ENCODE results near the gene TARS2. TPM values are rescaled to one million over a fixed set of nuclear protein-coding genes. Genes with fewer than 3 reads are reported as not detected.

Gene TARS2
- total RNA-seq, 4 donors from 2014 or later, result 15.0 to 26.7 (median 18.4) TPM

DNA sequence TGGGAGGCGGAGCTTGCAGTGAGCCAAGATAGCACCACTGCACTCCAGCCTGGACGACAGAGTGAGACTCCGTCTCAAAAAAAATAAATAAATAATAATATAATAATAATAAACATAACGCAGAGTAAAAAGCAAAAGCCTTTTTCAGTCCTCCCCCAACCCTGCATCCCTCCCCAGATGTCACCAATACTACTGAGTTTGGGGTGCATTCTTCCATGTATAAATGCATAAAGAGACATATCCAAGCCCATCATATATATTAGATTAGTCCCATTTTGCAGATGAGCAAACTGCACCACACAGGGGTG is 61.1 kb downstream of the TARS2 start:
- ATAC-seq, result no peak
- Histone ChIP-seq H3K27me3 (no peaks in the 10 kb centered on the region), H3K4me1 (peaks cover 24 to 29% of the 10 kb centered on the region in 2 donors)

DNA sequence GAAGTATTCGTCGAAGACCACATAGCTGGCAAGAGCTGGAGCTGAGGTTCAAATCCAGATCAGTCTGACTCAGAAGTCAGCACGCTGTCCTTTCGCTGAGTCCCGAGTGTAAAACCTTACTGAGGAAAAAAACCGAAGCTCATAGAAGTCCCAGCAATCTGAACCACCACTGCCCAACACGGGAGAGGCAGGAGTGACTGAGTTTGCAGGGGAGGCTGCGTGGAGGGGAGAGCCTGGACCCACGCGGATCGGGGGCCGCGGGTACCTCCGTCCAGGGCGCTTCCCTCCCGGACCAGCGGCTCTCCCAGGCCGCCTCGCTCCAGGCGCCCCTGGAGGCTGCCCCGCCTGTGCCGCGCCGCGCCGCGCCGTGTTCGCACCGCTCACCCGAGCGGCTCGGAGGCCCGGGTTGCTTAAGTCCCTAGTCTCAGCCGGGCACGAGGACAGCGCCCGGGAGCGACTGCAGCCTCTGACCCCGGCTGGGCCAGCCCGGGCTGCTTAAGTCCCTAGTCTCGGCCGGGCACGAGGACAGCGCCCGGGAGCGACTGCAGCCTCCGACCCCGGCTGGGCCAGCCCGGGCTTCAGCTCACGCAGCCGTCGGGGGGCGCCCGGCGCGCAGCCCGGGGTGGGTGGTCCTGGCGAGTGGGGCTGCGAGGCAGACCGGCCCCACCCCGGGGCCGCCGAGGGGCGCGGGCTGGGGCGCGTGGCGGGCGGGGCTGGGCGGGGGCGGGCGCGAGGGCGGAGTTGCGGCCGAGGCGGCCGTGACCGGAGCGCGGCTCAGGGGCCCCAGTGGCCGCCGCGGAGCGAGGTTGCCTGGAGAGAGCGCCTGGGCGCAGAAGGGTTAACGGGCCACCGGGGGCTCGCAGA is 61.6 kb downstream of the TARS2 start, which contains the start of gene ADAMTSL4:
Gene ADAMTSL4, plus strand, starts transcription at position 777 of the 864 bp plus-strand sequence. CDS start 2,881 bp downstream, outside the sequence.
- H3K9me3 ChIP-seq, result no peaks in the 10 kb centered on the region
- peak in 1 of 2 donors; percentile 74 for DNase-seq
- in situ Hi-C loops (cut with MboI; ENCODE audit: low sequenced_read_pairs in 4 of 4) (no loop called here), intact Hi-C loops (cut with DNase I; ENCODE audit: low total_unique reads) (no loop called here)
- H3K4me1 ChIP-seq, result peaks cover 28 to 35% of the 10 kb centered on the region in 2 donors
- peak; percentile 57 to 69 for ATAC-seq
- H3K36me3 ChIP-seq, result no peaks in the 10 kb centered on the region
- H3K27me3 ChIP-seq, result no peaks in the 10 kb centered on the region
- TF ChIP-seq, protein P1, sequence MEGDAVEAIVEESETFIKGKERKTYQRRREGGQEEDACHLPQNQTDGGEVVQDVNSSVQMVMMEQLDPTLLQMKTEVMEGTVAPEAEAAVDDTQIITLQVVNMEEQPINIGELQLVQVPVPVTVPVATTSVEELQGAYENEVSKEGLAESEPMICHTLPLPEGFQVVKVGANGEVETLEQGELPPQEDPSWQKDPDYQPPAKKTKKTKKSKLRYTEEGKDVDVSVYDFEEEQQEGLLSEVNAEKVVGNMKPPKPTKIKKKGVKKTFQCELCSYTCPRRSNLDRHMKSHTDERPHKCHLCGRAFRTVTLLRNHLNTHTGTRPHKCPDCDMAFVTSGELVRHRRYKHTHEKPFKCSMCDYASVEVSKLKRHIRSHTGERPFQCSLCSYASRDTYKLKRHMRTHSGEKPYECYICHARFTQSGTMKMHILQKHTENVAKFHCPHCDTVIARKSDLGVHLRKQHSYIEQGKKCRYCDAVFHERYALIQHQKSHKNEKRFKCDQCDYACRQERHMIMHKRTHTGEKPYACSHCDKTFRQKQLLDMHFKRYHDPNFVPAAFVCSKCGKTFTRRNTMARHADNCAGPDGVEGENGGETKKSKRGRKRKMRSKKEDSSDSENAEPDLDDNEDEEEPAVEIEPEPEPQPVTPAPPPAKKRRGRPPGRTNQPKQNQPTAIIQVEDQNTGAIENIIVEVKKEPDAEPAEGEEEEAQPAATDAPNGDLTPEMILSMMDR (IDR thresholded peaks at IDR 0.05 in 4 of 5, conservative IDR thresholded peaks at IDR 0.05 in 1 of 5), result peak in 4 of 5 experiments; percentile 12 to 39 (median 22)
- peak in 1 of 2 donors; percentile 58 for TF ChIP-seq POLR2A (IDR thresholded peaks at IDR 0.05)
- H3K27ac ChIP-seq, result peak within 1 kb of the TSS; percentile 81 to 92 (median 90)
- H3K4me3 ChIP-seq, result peak within 1 kb of the TSS; percentile 62 to 92 (median 70)

More for the DNA sequence above, 61.1 kb downstream of the TARS2 start:
- TF ChIP-seq, protein P1 (IDR thresholded peaks at IDR 0.05 in 4 of 5, conservative IDR thresholded peaks at IDR 0.05 in 1 of 5), result no peak
- no peak for TF ChIP-seq POLR2A (IDR thresholded peaks at IDR 0.05)
- intact Hi-C loops (cut with DNase I; ENCODE audit: low total_unique reads) (no loop called here), in situ Hi-C loops (cut with MboI; ENCODE audit: low sequenced_read_pairs in 4 of 4) (no loop called here)
- no peaks in the 10 kb centered on the region for H3K36me3 ChIP-seq
- H3K4me3 ChIP-seq, result peak overlapping the region; percentile 62 to 92 (median 70)
- H3K27ac ChIP-seq, result peak overlapping the region; percentile 81 to 92 (median 90)
- no peaks in the 10 kb centered on the region for H3K9me3 ChIP-seq
- no peak for DNase-seq

DNA sequence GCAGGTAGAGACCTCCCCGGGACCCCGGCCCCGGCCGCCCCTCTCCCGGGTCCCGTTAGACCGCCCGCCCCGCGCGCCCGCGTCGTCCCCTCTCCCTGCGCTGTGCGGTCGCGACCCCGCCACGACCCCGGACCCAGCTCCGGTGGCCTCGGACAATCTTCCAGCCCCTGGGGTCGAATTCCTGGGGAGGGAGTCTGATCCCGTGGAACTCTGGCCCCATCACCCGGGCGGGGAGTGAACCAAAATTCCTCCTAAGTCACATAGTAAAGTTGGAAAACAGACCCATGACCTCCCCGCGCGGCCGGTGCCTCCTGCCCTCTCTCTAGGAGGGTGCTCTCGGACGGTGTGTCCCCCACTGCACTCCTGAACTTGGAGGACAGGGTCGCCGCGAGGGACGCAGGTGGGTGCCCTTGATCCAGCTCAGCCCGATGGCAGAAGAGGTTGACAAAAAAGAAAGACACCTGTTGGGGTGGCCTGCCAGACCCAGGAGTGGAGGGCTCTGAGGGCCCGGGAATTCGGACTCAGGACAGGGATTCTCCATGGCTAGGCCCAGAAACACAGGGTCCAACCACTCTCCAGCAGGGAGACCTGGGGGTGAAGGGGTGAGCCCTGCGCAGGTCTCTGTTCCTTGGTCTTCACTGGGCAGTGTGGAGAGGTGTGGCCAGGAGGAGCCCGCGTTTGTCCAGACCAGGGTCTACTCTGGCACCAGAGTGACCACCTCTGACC is 62.4 kb downstream of the TARS2 start:
- peak in 1 of 2 donors; percentile 62 for TF ChIP-seq POLR2A (IDR thresholded peaks at IDR 0.05)
- TF ChIP-seq, protein P1 (IDR thresholded peaks at IDR 0.05 in 4 of 5, conservative IDR thresholded peaks at IDR 0.05 in 1 of 5), result peak in 1 of 5 experiments; percentile 17
- no peaks in the 10 kb centered on the region for H3K27me3 ChIP-seq
- peaks cover 28 to 35% of the 10 kb centered on the region in 2 donors for H3K4me1 ChIP-seq
- intact Hi-C loops (cut with DNase I; ENCODE audit: low total_unique reads), result no loop called here
- no peak for DNase-seq
- H3K4me3 ChIP-seq, result peak overlapping the region; percentile 62 to 92 (median 70)
- ATAC-seq, result peak; percentile 24 to 27
- no peaks in the 10 kb centered on the region for H3K36me3 ChIP-seq
- no peaks in the 10 kb centered on the region for H3K9me3 ChIP-seq
- in situ Hi-C loops (cut with MboI; ENCODE audit: low sequenced_read_pairs in 4 of 4), result no loop called here
- H3K27ac ChIP-seq, result peak overlapping the region; percentile 81 to 92 (median 90)

DNA sequence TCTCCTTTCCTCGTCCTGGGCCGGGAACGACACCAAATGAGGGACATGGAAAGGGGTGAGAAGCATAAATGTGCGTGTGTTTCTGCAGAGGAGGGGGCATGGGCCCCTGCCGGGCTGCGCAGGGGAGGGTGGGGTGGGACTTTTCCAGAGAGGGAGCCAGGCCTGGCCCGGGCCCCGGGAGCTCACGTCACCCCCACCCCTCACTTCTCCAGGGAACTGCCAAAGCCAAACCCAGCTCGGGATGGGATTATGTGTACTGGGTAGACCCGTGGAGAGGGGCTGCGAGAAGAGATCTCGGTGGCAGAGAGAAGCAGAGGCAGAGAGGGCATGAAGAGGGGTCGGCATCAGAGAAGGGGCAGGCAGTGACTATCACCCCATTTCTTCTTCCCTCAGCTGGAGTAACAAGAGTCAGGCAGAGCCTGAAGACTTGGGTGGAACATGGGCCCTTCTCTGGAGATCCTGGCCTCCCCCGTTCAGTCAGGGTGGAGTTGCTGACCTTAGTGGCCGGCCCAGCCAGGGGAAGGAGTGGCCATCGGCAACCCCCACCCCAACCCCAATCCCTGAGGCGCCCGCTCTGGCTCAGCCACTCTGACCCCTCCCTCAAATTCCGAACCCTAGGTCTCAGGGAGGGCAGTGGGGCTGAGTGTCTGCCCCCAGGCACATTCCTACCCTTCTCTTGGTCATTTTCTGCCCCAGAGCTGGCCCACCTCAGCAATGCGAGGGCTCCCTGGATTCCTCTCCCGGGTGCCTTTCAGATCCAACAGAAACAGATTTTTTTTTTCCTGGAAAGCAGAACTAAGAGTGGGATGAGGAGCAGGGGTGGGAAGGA is 63.2 kb downstream of the TARS2 start:
- Histone ChIP-seq H3K36me3 (no peaks in the 10 kb centered on the region), H3K27ac (peak overlapping the region; percentile 81 to 92 (median 90)), H3K9me3 (no peaks in the 10 kb centered on the region), H3K27me3 (no peaks in the 10 kb centered on the region), H3K4me3 (peak overlapping the region in 3 of 4 donors; percentile 62 to 92 (median 65)), H3K4me1 (peaks cover 28 to 35% of the 10 kb centered on the region in 2 donors)
- in situ Hi-C loops (cut with MboI; ENCODE audit: low sequenced_read_pairs in 4 of 4), result no loop called here
- intact Hi-C loops (cut with DNase I; ENCODE audit: low total_unique reads), result no loop called here
- TF ChIP-seq, protein P1 (IDR thresholded peaks at IDR 0.05 in 4 of 5, conservative IDR thresholded peaks at IDR 0.05 in 1 of 5), result no peak
- TF ChIP-seq POLR2A (IDR thresholded peaks at IDR 0.05), result no peak
- peak in 1 of 2 donors; percentile 4 for ATAC-seq
- DNase-seq, result no peak
